Esophagus squamous epithelium (tissue), 5 donors: ENCODE measurements around the gene SAMM50. TPM values are rescaled to one million over a fixed set of nuclear protein-coding genes. Genes with fewer than 3 reads are reported as not detected.

ENCODE experiments used
- DNase-seq: peaks from one replicate; lab custom pipeline; 2025; lab: John Stamatoyannopoulos, UW
- H3K27ac ChIP-seq, 4 donors: fragments of 200-600 bp; sonication (generic); one replicate each; pipeline ENCODE4 v1.5.1; 2016 to 2019; ENCODE audit warnings: mild to moderate bottlenecking in 1 of 4
- H3K27me3 ChIP-seq, 4 donors: fragments of 200-600 bp; sonication (generic); 1 replicate in 3 of 4; 2 replicates in 1 of 4; pipeline versions ENCODE4 v1.5.1 to v1.6.0; 2017 to 2021; ENCODE audit warnings: antibody characterized with exemption in 1 of 4
- H3K36me3 ChIP-seq, 3 donors: fragments of 200-600 bp; sonication (generic); one replicate each; pipeline ENCODE4 v1.5.1; 2016 to 2019
- H3K4me1 ChIP-seq, 3 donors: fragments of 200-600 bp; sonication (generic); one replicate each; pipeline ENCODE4 v1.5.1; 2017 to 2019
- H3K4me3 ChIP-seq, 4 donors: fragments of 200-600 bp; sonication (generic); 1 replicate in 3 of 4; 2 replicates in 1 of 4; pipeline ENCODE4 v1.5.1; 2016 to 2019; ENCODE audit warnings: mild to moderate bottlenecking in 2 of 4, moderate library complexity in 1 of 4
- H3K9me3 ChIP-seq, 3 donors: fragments of 200-600 bp; sonication (generic); one replicate each; pipeline ENCODE4 v1.5.1; 2016 to 2019
- CTCF ChIP-seq, 6 experiments: fragments of 450-650 bp in 4 of 6; fragments of 200-600 bp in 2 of 6; sonication (generic) in 2 of 6; IDR thresholded peaks; one replicate each; pipeline ENCODE4 v1.5.1; 2016 to 2019; ENCODE audit warnings: antibody characterized with exemption in 6 of 6, mild to moderate bottlenecking in 4 of 6, moderate library complexity in 4 of 6
- POLR2A ChIP-seq, 4 donors: fragments of 450-650 bp; IDR thresholded peaks; one replicate each; pipeline ENCODE4 v1.6.1; 2017; ENCODE audit warnings: antibody characterized with exemption in 4 of 4, mild to moderate bottlenecking in 4 of 4, moderate library complexity in 3 of 4
- WGBS, 2 donors: methylation state at CpG; one replicate each; pipeline ENCODE4 v1.1.5; 2018; 5-methylcytosine and 5-hydroxymethylcytosine counted together
- intact Hi-C: fragments of 100-400 bp; cut with DNase I; formaldehyde crosslinking; loops from one replicate; pipeline ENCODE4 v1.15.0; 2022
- total RNA-seq, 4 donors: library from RNA; depleted of rRNA; stranded (reverse); fragments of >200 nt; gene quantifications; one replicate each; pipeline ENCODE4 v1.1.0, GENCODE V29; 2016
- donor health status: DM: yes; HTN: yes; CAD: no.

SAMM50 gene
- total RNA-seq, 4 donors from 2014 or later = 24.4 to 45.5 (median 34.3) TPM

- Histone ChIP-seq H3K27me3 (peaks cover 0 to 36% (median 0%) of the 10 kb centered on the region in 4 donors), H3K4me3 (peak overlapping the region in 3 of 4 donors; percentile 11 to 73 (median 65)), H3K4me1 (peaks cover 8 to 43% (median 24%) of the 10 kb centered on the region in 3 donors), H3K9me3 (no peaks in the 10 kb centered on the region), H3K27ac (peak overlapping the region; percentile 78 to 95 (median 89)), H3K36me3 (no peaks in the 10 kb centered on the region)
- intact Hi-C loops = no loop called here
- WGBS, 2 donors = 61 to 70% methylated on average over 17 of the region's 17 CpGs
- DNase-seq = no peak
- TF ChIP-seq CTCF (IDR thresholded peaks at IDR 0.05) (no peak), POLR2A (IDR thresholded peaks at IDR 0.05) (no peak)
Measured at GRCh38 chr22:44026066-44026629, 70.9 kb downstream of the SAMM50 start.

GRCh38 chr22:44026630-44027511 is 71.6 kb downstream of the SAMM50 start:
- Histone ChIP-seq H3K27ac (peak overlapping the region; percentile 78 to 95 (median 89)), H3K4me3 (peak overlapping the region in 3 of 4 donors; percentile 11 to 73 (median 20)), H3K4me1 (peaks cover 6 to 48% (median 24%) of the 10 kb centered on the region in 3 donors), H3K27me3 (peaks cover 0 to 36% (median 0%) of the 10 kb centered on the region in 4 donors), H3K36me3 (no peaks in the 10 kb centered on the region), H3K9me3 (no peaks in the 10 kb centered on the region)
- TF ChIP-seq CTCF (IDR thresholded peaks at IDR 0.05) = no peak
- TF ChIP-seq POLR2A (IDR thresholded peaks at IDR 0.05) = peak in 2 of 4 donors; percentile 26 to 58
- peak; percentile 74 for DNase-seq
- intact Hi-C loops = no loop called here
- WGBS, 2 donors = 53 to 64% methylated on average over 18 of the region's 28 CpGs

GRCh38 chr22:44028091-44028490 is 72.8 kb downstream of the SAMM50 start:
- no peaks in the 10 kb centered on the region for H3K9me3 ChIP-seq
- no peak overlapping the region for H3K4me3 ChIP-seq
- peaks cover 0 to 36% (median 0%) of the 10 kb centered on the region in 4 donors for H3K27me3 ChIP-seq
- H3K36me3 ChIP-seq = no peaks in the 10 kb centered on the region
- H3K27ac ChIP-seq = peak overlapping the region in 2 of 4 donors; percentile 87 to 91
- TF ChIP-seq POLR2A (IDR thresholded peaks at IDR 0.05) (no peak), CTCF (IDR thresholded peaks at IDR 0.05) (no peak)
- 83 to 85% methylated on average over 7 of the region's 7 CpGs for WGBS, 2 donors
- intact Hi-C loops = no loop called here
- no peak for DNase-seq
- peaks cover 5 to 46% (median 24%) of the 10 kb centered on the region in 3 donors for H3K4me1 ChIP-seq

- Histone ChIP-seq H3K9me3 (no peaks in the 10 kb centered on the region), H3K36me3 (no peaks in the 10 kb centered on the region), H3K4me3 (no peak overlapping the region), H3K27ac (peak overlapping the region in 3 of 4 donors; percentile 34 to 91 (median 43)), H3K4me1 (peaks cover 0 to 42% (median 16%) of the 10 kb centered on the region in 3 donors), H3K27me3 (peaks cover 0 to 30% (median 0%) of the 10 kb centered on the region in 4 donors)
- intact Hi-C loops = no loop called here
- no peak for DNase-seq
- 87 to 100% methylated on average over 4 of the region's 4 CpGs for WGBS, 2 donors
- TF ChIP-seq CTCF (IDR thresholded peaks at IDR 0.05) (no peak), POLR2A (IDR thresholded peaks at IDR 0.05) (no peak)
Measured at GRCh38 chr22:44029069-44029468, 73.8 kb downstream of the SAMM50 start.
